LHCN-M2 (cell line): Measurements from ENCODE around the gene SLC7A8. TPM values are rescaled to one million over a fixed set of nuclear protein-coding genes. Genes with fewer than 3 reads are reported as not detected.

Experiments
- DNase-seq: peaks from one replicate; pipeline ENCODE4 v3.0.0-alpha.2; 2012; ENCODE audit warnings: low read depth
- total RNA-seq: library from RNA; depleted of rRNA; stranded (reverse); fragments of >200 nt; gene quantifications from 2 replicates; pipeline ENCODE4 v1.2.3, GENCODE V29; 2014

SLC7A8 gene
- total RNA-seq, 1 experiment from 2014 or later = 2.4 TPM

- DNase-seq = no peak
These were observed 52.0 kb downstream of the SLC7A8 start for GRCh38 chr14:23131482-23131881.

DNA sequence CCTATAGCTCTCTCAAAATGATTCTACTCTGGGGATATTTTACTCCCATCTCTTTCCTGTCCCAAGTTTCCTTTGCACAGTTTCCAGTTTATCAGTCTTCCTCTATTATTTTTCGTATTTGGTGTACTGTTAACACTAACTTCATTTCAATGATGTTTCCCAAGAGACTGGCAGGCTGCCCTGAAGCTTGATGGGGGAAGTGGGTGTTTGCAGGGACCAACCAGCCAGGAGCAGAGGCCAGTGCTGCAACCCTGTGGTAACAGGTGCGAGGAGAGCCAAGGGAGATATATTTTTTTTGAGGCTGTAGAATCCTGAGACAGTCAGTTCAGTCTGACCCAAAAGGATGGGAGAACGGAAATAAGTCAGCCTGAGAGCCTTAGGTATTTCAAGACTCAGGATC, 52.6 kb downstream of the SLC7A8 start:
- DNase-seq = peak; percentile 73

- DNase-seq = no peak
These were observed 53.6 kb downstream of the SLC7A8 start for GRCh38 chr14:23129759-23130316.

GRCh38 chr14:23128969-23129758, 54.3 kb downstream of the SLC7A8 start:
- DNase-seq = no peak

DNA sequence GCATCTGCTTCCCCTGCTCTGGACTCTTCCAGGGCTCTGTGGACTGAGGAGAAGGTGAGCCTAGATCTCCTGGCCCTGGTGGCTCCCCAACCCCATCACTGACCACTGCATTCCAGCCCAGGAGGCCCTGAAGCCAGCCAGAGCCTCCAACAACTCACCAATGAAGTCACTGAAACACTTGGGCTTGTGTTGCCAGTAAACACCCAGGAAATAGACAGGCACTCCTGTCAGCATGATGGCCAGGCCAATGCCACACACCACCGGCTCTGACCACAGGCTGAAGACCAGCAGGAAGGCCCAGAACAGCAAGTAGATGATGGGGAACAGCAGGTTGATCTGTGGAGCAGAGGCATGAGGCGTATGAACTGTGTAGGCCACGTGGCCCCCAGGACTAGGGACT, 55.6 kb downstream of the SLC7A8 start:
- no peak for DNase-seq

GRCh38 chr14:23126548-23127278, 56.7 kb downstream of the SLC7A8 start:
- DNase-seq = no peak

DNA sequence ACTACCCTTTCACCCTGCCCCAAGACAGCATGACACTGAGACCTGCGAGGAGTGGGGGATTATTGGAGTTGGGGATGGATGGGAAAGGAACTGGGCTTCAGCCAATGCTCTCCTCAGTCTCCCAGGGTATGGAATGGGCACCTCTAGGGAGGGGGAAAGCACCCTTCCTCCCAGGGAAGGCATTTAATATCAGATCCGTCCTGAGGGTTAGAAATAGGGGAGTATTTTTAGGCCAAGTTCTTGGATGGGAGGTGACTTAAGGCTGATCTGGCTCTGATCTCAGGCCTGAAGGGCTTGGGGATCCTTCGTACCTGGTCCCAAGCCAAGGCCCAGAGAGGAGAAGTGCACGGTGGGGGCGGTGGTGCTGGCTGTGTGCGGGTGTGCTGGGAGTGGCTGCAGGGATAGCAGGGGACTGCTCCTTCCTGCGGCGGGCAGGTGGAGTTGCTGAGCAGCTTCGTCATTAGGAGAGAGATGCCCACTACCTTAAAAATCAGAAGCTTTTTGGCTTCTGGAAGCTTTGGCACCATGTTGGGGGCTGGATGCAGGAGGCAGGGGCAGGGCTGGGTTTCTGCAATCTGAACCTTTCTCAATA, 57.4 kb downstream of the SLC7A8 start:
- DNase-seq = no peak

DNA sequence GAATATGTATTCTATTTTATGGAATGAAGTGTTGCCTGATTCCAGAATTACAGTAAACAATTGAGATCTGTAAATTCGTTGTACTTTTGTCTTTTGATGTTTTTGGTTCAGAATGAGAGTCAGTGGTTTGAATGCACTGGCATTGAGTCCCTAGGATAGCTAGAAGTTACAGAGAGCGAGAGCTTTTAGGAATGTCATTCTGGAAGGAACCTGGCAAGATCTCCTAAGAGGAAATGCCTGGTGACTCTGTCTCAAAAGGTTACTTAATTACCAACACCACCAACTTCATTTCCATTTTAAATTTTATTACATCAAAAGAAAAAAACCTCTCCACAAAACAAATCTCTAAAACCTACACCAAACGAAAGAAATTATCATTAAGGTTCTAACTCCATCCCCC, 58.4 kb downstream of the SLC7A8 start:
- DNase-seq = no peak

DNA sequence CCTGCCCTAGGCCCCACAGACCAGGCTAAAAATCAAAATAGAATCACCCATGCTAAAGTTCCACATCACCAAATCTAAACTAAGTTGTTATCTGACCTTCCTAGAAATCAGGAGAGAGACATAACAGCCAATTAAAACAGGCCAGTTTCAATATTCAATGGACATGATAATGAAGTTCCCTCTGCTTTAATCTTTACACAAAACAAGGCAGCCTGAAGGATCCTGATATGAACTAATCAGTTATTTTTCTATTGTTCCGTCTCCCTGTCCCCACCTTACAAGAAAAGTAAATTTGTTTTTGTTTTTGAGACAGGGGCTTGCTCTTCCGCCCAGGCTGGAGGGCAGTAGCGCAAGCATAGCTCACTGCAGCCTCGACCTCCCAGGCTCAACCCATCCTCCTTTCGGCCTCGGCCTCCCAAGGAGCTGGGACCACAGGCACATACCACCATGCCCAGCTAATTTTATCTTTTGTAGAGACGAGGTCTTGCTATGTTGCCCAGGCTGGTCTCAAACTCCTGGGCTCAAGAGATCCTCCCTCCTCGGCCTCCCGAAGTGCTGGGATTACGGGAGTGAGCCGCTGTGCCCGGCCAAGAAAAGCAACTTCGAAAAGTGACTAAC, 59.0 kb downstream of the SLC7A8 start:
- DNase-seq = no peak

DNA sequence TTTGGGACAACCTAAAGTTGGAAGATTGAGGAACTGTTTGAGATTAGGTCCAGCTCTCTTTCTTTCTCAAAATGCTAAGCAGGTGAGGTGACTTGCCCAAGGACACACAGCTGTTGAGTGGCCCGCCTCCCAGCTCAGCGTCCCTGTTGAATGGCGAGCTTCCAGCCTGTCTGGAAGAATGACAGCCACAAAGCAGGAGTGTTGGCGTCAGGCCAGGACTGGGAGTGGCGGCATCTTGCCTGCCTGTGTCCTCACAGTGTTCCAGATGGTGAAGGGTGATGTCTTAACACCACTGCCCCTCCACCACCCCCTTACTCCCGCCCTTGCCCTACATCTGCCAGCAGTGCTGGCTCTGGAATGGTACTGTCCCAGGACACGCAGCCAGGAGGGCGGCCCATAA, 60.0 kb downstream of the SLC7A8 start:
- no peak for DNase-seq

DNA sequence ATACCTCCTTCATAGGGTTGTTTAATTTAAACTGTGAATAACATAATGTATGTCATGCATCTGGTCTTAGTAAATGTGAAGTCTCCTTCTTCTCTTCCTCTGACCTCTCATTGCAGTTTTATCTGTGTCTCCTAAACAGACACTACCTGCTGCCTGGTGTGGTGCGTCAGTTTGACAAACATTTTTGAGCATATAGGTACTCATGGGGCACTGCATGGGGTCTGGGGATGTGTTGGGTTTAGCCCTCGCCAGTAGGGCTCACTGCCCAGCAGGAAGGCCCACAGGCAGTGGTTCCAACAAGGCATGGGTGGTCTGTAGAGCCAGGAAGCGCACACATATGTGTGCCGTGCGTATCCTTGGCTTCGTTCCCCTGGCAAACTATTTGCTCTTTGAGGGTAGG, 61.4 kb downstream of the SLC7A8 start:
- no peak for DNase-seq

DNA sequence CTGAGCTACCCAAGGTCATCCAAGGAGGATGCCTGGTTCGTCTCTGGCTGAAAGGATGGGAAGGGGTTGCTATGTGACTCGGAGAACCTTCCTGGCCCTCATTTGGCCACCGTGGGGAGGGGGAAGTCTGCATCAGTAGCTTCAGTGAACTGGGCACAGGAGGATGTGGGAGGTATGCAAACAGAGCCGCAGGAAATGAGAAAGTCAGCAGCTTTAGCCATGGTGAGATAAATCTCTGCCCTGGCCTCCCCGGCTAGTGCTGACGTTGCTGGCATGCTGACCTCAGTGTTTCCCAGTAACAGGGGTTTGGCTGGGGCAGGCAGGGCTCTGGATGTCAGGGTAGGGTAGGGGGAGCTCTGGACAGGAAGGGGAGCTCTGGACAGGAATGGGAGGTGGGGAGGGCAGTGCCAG, 62.1 kb downstream of the SLC7A8 start:
- no peak for DNase-seq

- DNase-seq = peak; percentile 74
These were observed 62.8 kb downstream of the SLC7A8 start for GRCh38 chr14:23120541-23121251.

DNA sequence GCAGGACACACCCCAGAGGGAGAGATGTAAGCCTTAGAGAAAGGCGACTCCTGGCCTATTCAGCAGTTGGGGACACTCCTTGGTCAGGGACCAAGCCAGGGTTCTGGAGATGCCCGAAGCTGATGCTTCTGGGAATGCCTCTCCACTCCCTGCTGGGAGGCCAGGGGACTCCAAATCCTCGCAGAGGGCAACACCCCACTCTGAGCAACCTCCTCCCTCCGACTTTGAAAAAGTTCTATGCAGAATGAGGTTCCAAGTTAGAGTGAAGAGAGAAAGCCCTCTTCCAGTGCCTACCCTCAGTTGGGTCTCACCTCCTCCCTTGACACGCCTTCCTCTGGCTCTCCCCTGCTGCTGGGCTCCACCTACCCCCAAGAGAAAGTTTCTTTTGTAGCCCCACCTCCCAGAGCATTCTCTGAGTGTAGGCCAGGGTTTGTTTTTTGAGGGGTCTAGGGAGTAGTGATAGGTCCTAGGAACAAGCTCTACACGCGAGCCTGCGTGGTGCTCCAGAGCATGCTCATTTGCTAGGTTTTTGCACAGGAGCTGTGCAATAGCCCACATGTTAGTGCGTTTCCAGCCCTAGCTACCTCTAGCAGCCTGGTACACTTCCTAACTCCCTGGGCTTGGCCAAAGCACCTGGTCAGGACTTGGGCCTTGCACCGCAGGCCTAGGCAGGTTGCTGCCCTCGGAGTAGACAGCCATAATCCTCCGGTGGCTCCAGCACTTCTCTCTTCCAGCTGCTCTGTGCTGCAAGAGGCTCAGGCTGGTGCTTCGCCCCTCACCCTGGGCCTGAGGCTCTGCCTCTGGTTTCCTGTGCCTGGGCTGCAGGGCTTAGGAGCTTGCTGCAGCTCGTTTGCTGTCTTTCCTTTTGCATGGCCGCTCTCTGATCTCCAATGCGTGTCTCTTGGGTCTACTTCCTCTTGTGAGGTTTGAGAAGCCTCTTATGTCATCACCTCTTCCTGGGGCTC, 63.8 kb downstream of the SLC7A8 start:
- DNase-seq = no peak

- no peak for DNase-seq
These were observed 64.7 kb downstream of the SLC7A8 start, which contains the start of gene CEBPE for GRCh38 chr14:23118506-23119362. TSS of gene CEBPE (minus strand) at chr14:23119255. CDS start at chr14:23119091, 164 bp downstream.

DNA sequence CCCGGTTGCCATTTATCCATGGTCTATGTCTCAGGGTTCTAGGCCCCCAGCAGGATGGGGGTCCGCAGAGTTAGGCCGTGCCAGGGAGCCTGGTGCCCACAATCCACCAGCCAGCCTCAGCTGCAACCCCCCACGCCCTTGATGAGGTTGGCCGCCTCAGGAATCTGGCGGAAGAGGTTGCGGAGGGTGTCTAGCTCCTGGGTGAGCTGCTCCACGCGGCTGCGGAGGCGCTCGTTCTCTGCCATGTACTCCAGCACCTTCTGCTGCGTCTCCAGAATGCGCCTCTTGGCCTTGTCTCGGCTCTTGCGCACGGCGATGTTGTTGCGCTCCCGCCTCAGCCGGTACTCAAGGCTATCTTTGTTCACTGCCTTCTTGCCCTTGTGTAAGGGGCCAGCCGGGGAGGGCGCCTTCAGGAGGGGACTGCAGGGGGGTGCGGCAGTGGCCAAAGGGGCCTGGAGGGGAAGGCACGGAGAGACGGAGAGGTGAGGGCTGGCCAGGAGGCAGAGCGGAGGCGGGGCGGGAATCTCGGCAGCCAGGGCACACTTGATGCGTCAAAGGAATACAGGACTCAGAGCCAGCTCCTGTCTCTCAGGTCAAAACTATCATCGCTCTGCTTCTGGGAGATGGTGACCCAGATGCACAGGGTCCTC, 66.0 kb downstream of the SLC7A8 start:
- no peak for DNase-seq

DNA sequence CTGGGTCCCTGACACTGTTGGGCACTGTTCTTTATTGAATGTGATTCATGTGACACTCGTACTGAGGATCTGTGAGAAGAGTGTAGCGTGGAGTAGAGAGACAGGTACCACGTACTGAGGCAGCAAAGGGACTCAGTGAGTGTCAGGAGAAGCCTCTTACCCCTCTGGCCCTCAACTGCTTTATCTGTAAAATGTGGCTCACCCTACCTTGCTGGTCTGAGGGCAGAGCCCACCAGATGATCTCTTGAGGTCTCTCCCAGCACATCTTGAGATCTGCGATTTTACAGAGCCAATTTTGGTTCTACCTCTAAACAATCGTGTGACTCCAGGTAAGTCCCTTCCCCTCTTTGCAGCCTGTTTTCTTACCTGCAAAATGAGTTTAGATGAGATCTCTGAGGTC, 67.5 kb downstream of the SLC7A8 start:
- no peak for DNase-seq

GRCh38 chr14:23115039-23115731, 68.3 kb downstream of the SLC7A8 start:
- peak; percentile 98 for DNase-seq
